ENCODE results near the gene SLAIN1.

SLAIN1 gene

GRCh38 chr13:77715233-77715891, 17.9 kb downstream of the SLAIN1 start:
- no peak for DNase-seq

- no peak for DNase-seq
These were observed 19.2 kb downstream of the SLAIN1 start for GRCh38 chr13:77716692-77717091.

GRCh38 chr13:77717508-77717907, 20.0 kb downstream of the SLAIN1 start:
- DNase-seq: no peak

GRCh38 chr13:77719128-77719527, 21.6 kb downstream of the SLAIN1 start:
- no peak for DNase-seq

GRCh38 chr13:77720988-77721387, 23.5 kb downstream of the SLAIN1 start:
- no peak for DNase-seq

GRCh38 chr13:77724092-77724491, 26.6 kb downstream of the SLAIN1 start:
- DNase-seq: no peak

- no peak for DNase-seq
These were observed 27.6 kb downstream of the SLAIN1 start for GRCh38 chr13:77725071-77725470.

GRCh38 chr13:77728265-77729125, 31.0 kb downstream of the SLAIN1 start:
- no peak for DNase-seq

GRCh38 chr13:77729502-77730221, 32.2 kb downstream of the SLAIN1 start:
- DNase-seq: no peak

GRCh38 chr13:77730572-77730971, 33.1 kb downstream of the SLAIN1 start:
- DNase-seq: no peak

GRCh38 chr13:77732287-77732686, 34.8 kb downstream of the SLAIN1 start:
- DNase-seq: no peak

GRCh38 chr13:77733674-77734073, 36.2 kb downstream of the SLAIN1 start:
- no peak for DNase-seq

GRCh38 chr13:77737583-77738200, 40.2 kb downstream of the SLAIN1 start:
- no peak for DNase-seq

- DNase-seq: no peak
These were observed 42.7 kb downstream of the SLAIN1 start for GRCh38 chr13:77740097-77740735.

- DNase-seq: no peak
These were observed 43.6 kb downstream of the SLAIN1 start for GRCh38 chr13:77740931-77741596.

- DNase-seq: no peak
These were observed 44.1 kb downstream of the SLAIN1 start for GRCh38 chr13:77741597-77741972.

GRCh38 chr13:77742801-77743200, 45.3 kb downstream of the SLAIN1 start:
- no peak for DNase-seq

GRCh38 chr13:77745784-77746183, 48.3 kb downstream of the SLAIN1 start:
- no peak for DNase-seq

GRCh38 chr13:77749344-77749880, 51.9 kb downstream of the SLAIN1 start:
- no peak for DNase-seq

- DNase-seq: peak; percentile 28
These were observed 54.3 kb downstream of the SLAIN1 start for GRCh38 chr13:77751513-77752456.
